ENCODE data around the gene TEX264. TPM values are rescaled to one million over a fixed set of nuclear protein-coding genes. Genes with fewer than 3 reads are reported as not detected.
A peak's percentile ranks its signal among the peaks of the same experiment; 100 is the strongest.

TEX264 gene
- total and polyA plus RNA-seq, 10 donors, result 29.8 to 73.1 (median 53.9) TPM

DNA sequence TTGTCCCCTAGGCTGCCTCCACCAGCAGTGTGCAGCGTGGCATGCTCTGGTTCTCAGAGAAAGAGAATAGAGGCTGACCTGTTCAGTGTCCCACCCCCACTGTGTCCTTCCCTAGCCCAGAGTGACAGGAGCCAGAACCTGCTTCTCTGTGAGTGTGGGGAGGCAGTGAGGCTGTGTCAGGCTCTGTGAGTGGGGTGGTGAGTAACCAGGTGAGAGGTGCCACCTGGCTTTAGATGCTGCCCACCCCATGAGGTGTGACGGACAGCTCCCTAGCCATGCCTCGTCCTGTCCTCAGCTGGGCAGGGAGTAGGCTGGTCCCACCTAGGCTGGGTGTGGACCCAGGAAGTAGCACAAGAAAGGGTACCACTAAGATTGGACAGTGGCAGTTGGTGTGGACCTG is 6.3 kb downstream of the TEX264 start:
- Histone ChIP-seq H3K27ac (peak overlapping the region in 1 of 8 donors; percentile 84), H3K36me3 (peaks cover 0 to 71% (median 3%) of the 10 kb centered on the region in 6 donors), H3K4me1 (peaks cover 45 to 100% (median 82%) of the 10 kb centered on the region in 6 donors), H3K4me3 (no peak overlapping the region), H3K9me3 (no peaks in the 10 kb centered on the region), H3K27me3 (replicated peaks in 1 of 7) (no peaks in the 10 kb centered on the region)
- TF ChIP-seq POLR2AphosphoS5 (IDR thresholded peaks at IDR 0.05) (no peak), POLR2A (IDR thresholded peaks at IDR 0.05) (no peak)
- TF ChIP-seq, protein P1, sequence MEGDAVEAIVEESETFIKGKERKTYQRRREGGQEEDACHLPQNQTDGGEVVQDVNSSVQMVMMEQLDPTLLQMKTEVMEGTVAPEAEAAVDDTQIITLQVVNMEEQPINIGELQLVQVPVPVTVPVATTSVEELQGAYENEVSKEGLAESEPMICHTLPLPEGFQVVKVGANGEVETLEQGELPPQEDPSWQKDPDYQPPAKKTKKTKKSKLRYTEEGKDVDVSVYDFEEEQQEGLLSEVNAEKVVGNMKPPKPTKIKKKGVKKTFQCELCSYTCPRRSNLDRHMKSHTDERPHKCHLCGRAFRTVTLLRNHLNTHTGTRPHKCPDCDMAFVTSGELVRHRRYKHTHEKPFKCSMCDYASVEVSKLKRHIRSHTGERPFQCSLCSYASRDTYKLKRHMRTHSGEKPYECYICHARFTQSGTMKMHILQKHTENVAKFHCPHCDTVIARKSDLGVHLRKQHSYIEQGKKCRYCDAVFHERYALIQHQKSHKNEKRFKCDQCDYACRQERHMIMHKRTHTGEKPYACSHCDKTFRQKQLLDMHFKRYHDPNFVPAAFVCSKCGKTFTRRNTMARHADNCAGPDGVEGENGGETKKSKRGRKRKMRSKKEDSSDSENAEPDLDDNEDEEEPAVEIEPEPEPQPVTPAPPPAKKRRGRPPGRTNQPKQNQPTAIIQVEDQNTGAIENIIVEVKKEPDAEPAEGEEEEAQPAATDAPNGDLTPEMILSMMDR (IDR thresholded peaks at IDR 0.05 in 8 of 11, conservative IDR thresholded peaks at IDR 0.05 in 3 of 11), result no peak
- intact Hi-C loops (cut with DNase I; ENCODE audit: low total_unique reads), result loop anchor here (10.0 kb wide), 1 partner anchor 293 kb away; the partner anchor contains the start of gene MANF
- WGBS, 5 donors, result 89 to 100% (median 92%) methylated on average over 2 to 3 of the region's 3 CpGs
- DNase-seq, result peak; percentile 38

DNA sequence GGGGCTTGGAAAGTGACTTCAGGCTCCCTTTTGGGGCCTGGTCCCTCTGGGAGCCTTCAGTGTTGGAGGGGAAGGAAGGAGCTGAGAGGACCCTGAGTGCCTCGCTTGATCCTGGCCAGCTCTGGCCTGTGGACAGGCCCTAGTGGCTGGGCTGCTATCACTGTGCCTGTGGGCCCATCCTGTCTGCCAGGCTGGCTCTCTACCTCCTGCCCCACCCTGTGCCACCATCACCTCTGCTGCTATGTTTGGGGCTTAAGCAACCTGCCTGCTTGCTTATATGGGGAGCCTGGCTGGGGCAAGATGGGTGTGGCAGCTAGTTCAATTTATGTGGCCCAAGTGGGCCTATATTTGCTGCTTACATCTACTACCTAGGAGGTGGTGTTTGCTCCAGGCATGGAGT is 7.1 kb downstream of the TEX264 start:
- TF ChIP-seq, protein P1 (IDR thresholded peaks at IDR 0.05 in 8 of 11, conservative IDR thresholded peaks at IDR 0.05 in 3 of 11), result no peak
- TF ChIP-seq POLR2A (IDR thresholded peaks at IDR 0.05) (no peak), POLR2AphosphoS5 (IDR thresholded peaks at IDR 0.05) (no peak)
- Histone ChIP-seq H3K9me3 (no peaks in the 10 kb centered on the region), H3K36me3 (peaks cover 0 to 77% (median 3%) of the 10 kb centered on the region in 6 donors), H3K4me1 (peaks cover 46 to 100% (median 82%) of the 10 kb centered on the region in 6 donors), H3K4me3 (no peak overlapping the region), H3K27ac (peak overlapping the region in 3 of 8 donors; percentile 66 to 84 (median 78)), H3K27me3 (replicated peaks in 1 of 7) (no peaks in the 10 kb centered on the region)
- peak; percentile 58 for DNase-seq
- intact Hi-C loops (cut with DNase I; ENCODE audit: low total_unique reads), result loop anchor here (10.0 kb wide), 1 partner anchor 293 kb away; the partner anchor contains the start of gene MANF
- WGBS, 5 donors, result 86 to 92% (median 88%) methylated on average over 1 of the region's 1 CpG; no CpG with 5 or more reads in 1 of the 5 donors

DNA sequence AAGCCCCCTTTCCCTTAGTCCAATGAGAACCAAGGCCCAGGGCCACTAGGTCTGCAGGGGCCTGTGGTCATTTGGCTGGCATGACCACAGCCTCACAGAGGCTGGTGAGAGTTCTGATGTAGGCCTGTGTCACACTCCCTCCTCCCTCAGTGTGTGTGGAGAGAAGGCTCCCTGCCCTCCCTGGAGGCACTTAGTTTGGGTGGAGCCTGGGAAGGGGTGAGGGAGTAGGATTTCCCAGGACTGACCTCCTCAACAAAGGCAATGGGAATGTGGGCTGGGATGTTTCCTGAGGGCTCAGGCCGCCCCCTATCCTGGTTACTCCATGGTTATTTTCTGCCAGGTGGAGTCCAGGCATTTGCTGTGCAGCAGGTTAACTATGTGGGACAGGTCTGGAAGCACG is 7.6 kb downstream of the TEX264 start:
- peak overlapping the region in 5 of 8 donors; percentile 29 to 84 (median 76) for H3K27ac ChIP-seq
- peaks cover 45 to 100% (median 82%) of the 10 kb centered on the region in 6 donors for H3K4me1 ChIP-seq
- no peaks in the 10 kb centered on the region for H3K9me3 ChIP-seq
- H3K36me3 ChIP-seq, result peaks cover 0 to 82% (median 3%) of the 10 kb centered on the region in 6 donors
- no peak for DNase-seq
- intact Hi-C loops (cut with DNase I; ENCODE audit: low total_unique reads), result loop anchor here (10.0 kb wide), 1 partner anchor 294 kb away; the partner anchor contains the start of gene MANF
- no peak overlapping the region for H3K4me3 ChIP-seq
- 78 to 88% (median 85%) methylated on average over 2 of the region's 2 CpGs for WGBS, 5 donors
- TF ChIP-seq POLR2A (IDR thresholded peaks at IDR 0.05) (no peak), POLR2AphosphoS5 (IDR thresholded peaks at IDR 0.05) (no peak)
- TF ChIP-seq, protein P1 (IDR thresholded peaks at IDR 0.05 in 8 of 11, conservative IDR thresholded peaks at IDR 0.05 in 3 of 11), result no peak
- H3K27me3 ChIP-seq (replicated peaks in 1 of 7), result no peaks in the 10 kb centered on the region

DNA sequence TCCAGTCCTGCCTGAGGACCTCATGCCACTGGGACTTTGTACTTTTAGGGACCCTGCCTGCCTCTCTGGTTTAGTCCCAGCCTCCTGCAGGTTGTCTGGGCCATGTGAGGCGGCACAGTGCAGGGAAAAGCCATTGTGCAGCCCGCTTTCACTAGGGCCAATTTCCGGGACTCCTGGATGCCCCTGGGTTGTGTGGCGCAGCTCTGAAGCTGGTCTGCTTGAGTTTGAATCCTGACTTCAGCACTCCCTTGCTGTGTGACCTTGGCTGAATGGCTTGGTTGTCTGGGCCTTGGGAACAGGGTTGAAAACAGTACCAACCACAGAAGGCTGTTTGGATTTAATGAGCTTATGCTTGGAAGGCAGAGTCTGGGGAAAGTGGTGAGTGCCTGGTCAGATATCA is 8.3 kb downstream of the TEX264 start:
- H3K36me3 ChIP-seq, result peaks cover 0 to 85% (median 6%) of the 10 kb centered on the region in 6 donors
- no peaks in the 10 kb centered on the region for H3K27me3 ChIP-seq (replicated peaks in 1 of 7)
- no peaks in the 10 kb centered on the region for H3K9me3 ChIP-seq
- 65 to 97% (median 85%) methylated on average over 4 of the region's 4 CpGs for WGBS, 5 donors
- peaks cover 41 to 100% (median 80%) of the 10 kb centered on the region in 6 donors for H3K4me1 ChIP-seq
- H3K27ac ChIP-seq, result peak overlapping the region in 6 of 8 donors; percentile 29 to 84 (median 71)
- peak; percentile 59 for DNase-seq
- no peak overlapping the region for H3K4me3 ChIP-seq
- TF ChIP-seq POLR2AphosphoS5 (IDR thresholded peaks at IDR 0.05) (no peak), POLR2A (IDR thresholded peaks at IDR 0.05) (no peak)
- intact Hi-C loops (cut with DNase I; ENCODE audit: low total_unique reads), result loop anchor here (10.0 kb wide), 1 partner anchor 295 kb away; the partner anchor contains the start of gene MANF
